ENCODE data around the gene SDF2.

GRCh38 chr17:28685366-28685765 is 23.7 kb upstream of the SDF2 start:
- TF ChIP-seq CTCF (IDR thresholded peaks at IDR 0.05): no peak
- no peak for TF ChIP-seq POLR2A (IDR thresholded peaks at IDR 0.05)

Measured in esophagus squamous epithelium (tissue), 4 donors.